H1 (cell line): ENCODE measurements around the gene FAM227B. TPM values are rescaled to one million over a fixed set of nuclear protein-coding genes. Genes with fewer than 3 reads are reported as not detected.

Experiments used
- CTCF ChIA-PET: fragments of 300-600 bp; sonication (Branson Sonifier 250); formaldehyde crosslinking; loops from one replicate; lab custom pipeline; 2021; ENCODE audit not compliant: partially characterized antibody; lab: Charles Lee
- POLR2A ChIA-PET: fragments of 300-600 bp; sonication (Branson Sonifier 250); formaldehyde crosslinking; loops from one replicate; lab custom pipeline; 2021; ENCODE audit warnings: inconsistent platforms; ENCODE audit not compliant: partially characterized antibody; lab: Charles Lee
- DNase-seq, 2 experiments: peaks; one replicate each; pipeline versions ENCODE4 v3.0.0 to v3.0.0-alpha.2; 2010 to 2022; ENCODE audit warnings: low spot score in 2 of 2, low read depth in 1 of 2, mixed read lengths in 1 of 2
- FAIRE-seq: peaks from 2 replicates; lab custom pipeline; 2011; peaks lifted over from hg19 to GRCh38; lab: Jason Lieb, UNC
- H2AFZ ChIP-seq: 2 replicates; pipeline ENCODE4 v1.8.1; 2012; ENCODE audit warnings: low read length, inconsistent platforms
- H2AK5ac ChIP-seq: 2 replicates; pipeline ENCODE4 v1.6.1; 2013; ENCODE audit warnings: low read depth, low read length
- H2BK120ac ChIP-seq: replicated peaks from 2 replicates; pipeline ENCODE3; 2013; ENCODE audit warnings: low read depth, low read length, inconsistent platforms
- H2BK12ac ChIP-seq: 2 replicates; pipeline ENCODE4 v1.6.1; 2013; ENCODE audit warnings: low read depth, low read length
- H2BK15ac ChIP-seq: 2 replicates; pipeline ENCODE4 v1.6.1; 2013; ENCODE audit warnings: low read length
- H2BK20ac ChIP-seq: 2 replicates; pipeline ENCODE4 v1.6.1; 2013; ENCODE audit warnings: low read length
- H2BK5ac ChIP-seq: 2 replicates; pipeline ENCODE4 v1.6.1; 2013; ENCODE audit warnings: low read depth, low read length
- H3K14ac ChIP-seq: 2 replicates; pipeline ENCODE4 v1.6.1; 2013; ENCODE audit warnings: inconsistent platforms; ENCODE audit not compliant: insufficient read length
- H3K18ac ChIP-seq: 2 replicates; pipeline ENCODE4 v1.6.1; 2013; ENCODE audit warnings: low read length; ENCODE audit errors: extremely low read depth
- H3K23ac ChIP-seq: 2 replicates; pipeline ENCODE4 v1.6.1; 2013; ENCODE audit warnings: inconsistent platforms; ENCODE audit not compliant: insufficient read length
- H3K23me2 ChIP-seq: 2 replicates; pipeline ENCODE4 v1.6.1; 2013; ENCODE audit warnings: low read depth, low read length
- H3K27ac ChIP-seq: 2 replicates; pipeline ENCODE4 v1.6.1; 2011; ENCODE audit warnings: low read depth, low read length, inconsistent platforms
- H3K27me3 ChIP-seq, 4 experiments: replicated peaks in 1 of 4; 1 replicate in 1 of 4; 2 replicates in 3 of 4; pipeline versions ENCODE4 v1.6.1 to v1.8.1; 2011 to 2013; ENCODE audit warnings: low read length in 3 of 4, mild to moderate bottlenecking in 3 of 4, inconsistent platforms in 2 of 4, mixed read lengths in 2 of 4, moderate library complexity in 1 of 4; ENCODE audit not compliant: control insufficient read depth in 3 of 4, insufficient read depth in 3 of 4; ENCODE audit errors: extremely low read depth in 1 of 4
- H3K36me3 ChIP-seq, 4 experiments: 2 replicates each; pipeline versions ENCODE4 v1.6.1 to v1.8.1; 2011 to 2013; ENCODE audit warnings: mild to moderate bottlenecking in 4 of 4, low read length in 3 of 4, moderate library complexity in 2 of 4, control low read depth in 1 of 4, inconsistent platforms in 1 of 4; ENCODE audit not compliant: insufficient read depth in 4 of 4, control insufficient read depth in 2 of 4
- H3K4ac ChIP-seq: replicated peaks from 2 replicates; pipeline ENCODE3; 2013; ENCODE audit warnings: low read length, low read depth, mixed read lengths, inconsistent platforms; ENCODE audit not compliant: insufficient read length
- H3K4me1 ChIP-seq, 4 experiments: replicated peaks in 1 of 4; 1 replicate in 1 of 4; 2 replicates in 3 of 4; pipeline versions ENCODE4 v1.6.1 to v1.8.1; 2011 to 2013; ENCODE audit warnings: low read length in 3 of 4, inconsistent platforms in 2 of 4, mixed read lengths in 1 of 4; ENCODE audit not compliant: insufficient read depth in 4 of 4, control insufficient read depth in 3 of 4
- H3K4me2 ChIP-seq, 2 experiments: 2 replicates each; pipeline versions ENCODE4 v1.6.1 to v1.8.1; 2011 to 2013; ENCODE audit warnings: low read depth in 2 of 2, low read length in 2 of 2, control low read depth in 1 of 2, inconsistent platforms in 1 of 2, mild to moderate bottlenecking in 1 of 2; ENCODE audit not compliant: insufficient read depth in 1 of 2
- H3K4me3 ChIP-seq, 4 experiments: fragments of 200-600, 300-600 bp in 1 of 4; sonication (generic), shearing (Covaris generic), sonication (Bioruptor Twin) in 1 of 4; 2 replicates each; pipeline versions ENCODE4 v1.5.1 to v1.8.1; 2011 to 2016; ENCODE audit warnings: low read length in 4 of 4, low read depth in 3 of 4, control low read depth in 2 of 4, inconsistent platforms in 2 of 4, mild to moderate bottlenecking in 2 of 4, mixed read lengths in 1 of 4, moderate library complexity in 1 of 4; ENCODE audit not compliant: insufficient read depth in 2 of 4; ENCODE audit errors: extremely low read depth in 1 of 4
- H3K56ac ChIP-seq: replicated peaks from 2 replicates; pipeline ENCODE3; 2013; ENCODE audit warnings: low read depth, mild to moderate bottlenecking, mixed read lengths, low read length, inconsistent platforms; ENCODE audit not compliant: insufficient read length
- H3K79me1 ChIP-seq: 2 replicates; pipeline ENCODE4 v1.6.1; 2013; ENCODE audit warnings: low read depth, low read length, control low read depth
- H3K79me2 ChIP-seq, 2 experiments: 2 replicates each; pipeline versions ENCODE4 v1.6.1 to v1.8.1; 2012 to 2013; ENCODE audit warnings: low read length in 2 of 2, mild to moderate bottlenecking in 2 of 2, inconsistent platforms in 1 of 2; ENCODE audit not compliant: insufficient read depth in 2 of 2, control insufficient read depth in 1 of 2
- H3K9ac ChIP-seq, 4 experiments: replicated peaks in 1 of 4; 1 replicate in 1 of 4; 2 replicates in 3 of 4; pipeline versions ENCODE4 v1.6.1 to v1.8.1; 2011 to 2013; ENCODE audit warnings: low read depth in 3 of 4, low read length in 3 of 4, control low read depth in 2 of 4, mild to moderate bottlenecking in 2 of 4, moderate library complexity in 2 of 4, inconsistent platforms in 1 of 4; ENCODE audit errors: extremely low read depth in 1 of 4
- H3K9me3 ChIP-seq, 2 experiments: 2 replicates each; pipeline versions ENCODE4 v1.6.1 to v1.8.1; 2012 to 2013; ENCODE audit warnings: mild to moderate bottlenecking in 2 of 2, moderate library complexity in 2 of 2, control low read depth in 1 of 2, inconsistent platforms in 1 of 2, low read depth in 1 of 2, low read length in 1 of 2, mixed read lengths in 1 of 2; ENCODE audit not compliant: insufficient read depth in 2 of 2
- H4K20me1 ChIP-seq, 2 experiments: replicated peaks in 1 of 2; 2 replicates each; pipeline versions ENCODE3 to v1.8.1; 2011 to 2013; ENCODE audit warnings: inconsistent platforms in 2 of 2, low read length in 2 of 2, mild to moderate bottlenecking in 1 of 2; ENCODE audit not compliant: insufficient read depth in 2 of 2, control insufficient read depth in 1 of 2
- H4K5ac ChIP-seq: 2 replicates; pipeline ENCODE4 v1.6.1; 2013; ENCODE audit warnings: low read length, low read depth, mixed read lengths, inconsistent platforms; ENCODE audit not compliant: insufficient read length
- H4K8ac ChIP-seq: 2 replicates; pipeline ENCODE4 v1.8.0; 2013; ENCODE audit warnings: mild to moderate bottlenecking, moderate library complexity, low read length, inconsistent platforms; ENCODE audit not compliant: insufficient read depth; ENCODE audit errors: extremely low read depth
- H4K91ac ChIP-seq: replicated peaks from 2 replicates; pipeline ENCODE3; 2013; ENCODE audit warnings: low read length, mixed read lengths, inconsistent platforms; ENCODE audit not compliant: insufficient read length
- ASH2L ChIP-seq: fragments of 200-600, 300-600 bp; sonication (generic); IDR thresholded peaks from one replicate; pipeline ENCODE4 v1.7.1; 2017; ENCODE audit warnings: low read length
- GABPA ChIP-seq: IDR thresholded peaks from 2 replicates; pipeline ENCODE4 v1.6.1; 2011; ENCODE audit warnings: mild to moderate bottlenecking, low read length, moderate library complexity, borderline replicate concordance; ENCODE audit not compliant: insufficient read depth
- KDM4A ChIP-seq: IDR thresholded peaks from one replicate; pipeline ENCODE4 v1.7.1; 2012; ENCODE audit warnings: low read depth, mild to moderate bottlenecking, moderate library complexity, low read length, inconsistent platforms; ENCODE audit not compliant: severe bottlenecking
- RBBP5 ChIP-seq: IDR thresholded peaks from 2 replicates; pipeline ENCODE4 v1.7.1; 2012; ENCODE audit warnings: low read depth, mild to moderate bottlenecking, inconsistent platforms, low read length, moderate library complexity, borderline replicate concordance
- SAP30 ChIP-seq: fragments of 300-600 bp; sonication (generic); IDR thresholded peaks from 2 replicates; pipeline ENCODE4 v1.7.1; 2012; ENCODE audit warnings: low read length, moderate library complexity, mild to moderate bottlenecking, inconsistent platforms; ENCODE audit not compliant: insufficient read depth, insufficient replicate concordance
- SIRT6 ChIP-seq: IDR thresholded peaks from one replicate; pipeline ENCODE4 v1.7.1; 2012; ENCODE audit warnings: low read length, inconsistent platforms
- SP2 ChIP-seq: IDR thresholded peaks from 2 replicates; pipeline ENCODE4 v1.6.1; 2012; ENCODE audit warnings: mild to moderate bottlenecking, low read length, inconsistent platforms
- SP4 ChIP-seq: IDR thresholded peaks from 2 replicates; pipeline ENCODE4 v1.6.1; 2012; ENCODE audit warnings: low read length, inconsistent platforms
- TAF7 ChIP-seq: optimal IDR thresholded peaks from 2 replicates; pipeline ENCODE3; 2011; ENCODE audit warnings: low read depth, mild to moderate bottlenecking, inconsistent platforms, low read length, moderate library complexity, borderline replicate concordance
- WGBS, 2 experiments: shearing (Covaris generic) in 1 of 2; methylation state at CpG; one replicate each; pipeline versions ENCODE4 v1.1.6 to v1.1.7; 2013 to 2015; ENCODE audit warnings: low lambda C conversion rate in 2 of 2, mixed read lengths in 2 of 2, inconsistent platforms in 1 of 2, low coverage in 1 of 2, missing lambda C conversion rate in 1 of 2; ENCODE audit not compliant: insufficient replicate concordance in 2 of 2, insufficient coverage in 1 of 2, insufficient read length in 1 of 2; ENCODE audit errors: extremely low coverage in 1 of 2, missing lambda C conversion rate in 1 of 2; 5-methylcytosine and 5-hydroxymethylcytosine counted together
- polyA plus RNA-seq, 7 experiments: library from polyadenylated mRNA; depleted of rRNA in 3 of 7; stranded (reverse) in 5 of 7; unstranded in 2 of 7; fragments of >200 nt in 5 of 7; fragments of 200-250 nt in 2 of 7; gene quantifications; 1 replicate in 5 of 7; 2 replicates in 1 of 7; 4 replicates in 1 of 7; pipeline versions ENCODE4 v1.2.1 to v1.2.3, GENCODE V29; 2011 to 2013; ENCODE audit warnings: missing spikeins in 2 of 7, mixed read lengths in 2 of 7
- total RNA-seq: library from RNA; stranded (reverse); fragmentation: NEBNext Ultra II Directional; extraction: Animal tissue kit (Norgen Biotek cat#: 25700); gene quantifications from 2 replicates; pipeline ENCODE4 v1.2.1, GENCODE V29; 2021

Gene FAM227B
- total and polyA plus RNA-seq, 2 of the 8 experiments (the other 6 are each of a cell fraction or from before 2014, with no cell fraction given): 4.0 to 6.5 TPM

DNA sequence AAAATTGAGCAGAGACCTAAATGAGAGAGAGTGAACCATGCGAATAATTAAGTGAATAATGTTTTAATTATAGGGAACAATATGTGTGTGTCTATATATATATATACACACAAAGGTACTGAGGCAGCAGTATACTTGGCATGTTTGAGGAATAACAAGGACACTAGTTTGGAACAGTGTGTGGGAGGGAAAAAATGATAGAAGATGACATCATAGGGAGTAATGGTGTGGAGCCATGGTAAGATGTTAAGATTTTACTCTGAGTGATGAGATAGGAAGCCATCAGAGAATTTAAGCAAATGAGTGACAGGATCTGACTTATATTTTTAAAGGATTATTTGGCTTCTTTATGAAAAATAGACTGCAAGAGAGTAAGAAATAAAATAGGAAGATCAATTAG lies 29.4 kb upstream of the FAM227B start:
- H3K79me1 ChIP-seq: no peaks in the 10 kb centered on the region
- H2BK15ac ChIP-seq: no peak overlapping the region
- no peak overlapping the region for H2BK5ac ChIP-seq
- H3K4ac ChIP-seq: no peak overlapping the region
- DNase-seq (no peak), FAIRE-seq (no peak)
- no peak overlapping the region for H3K56ac ChIP-seq
- no peak overlapping the region for H2BK12ac ChIP-seq
- H3K18ac ChIP-seq: no peak overlapping the region
- 89% methylated on average over 1 of the region's 1 CpG; no CpG with 5 or more reads in 1 of the 2 experiments for WGBS, 2 experiments
- no peak overlapping the region for H3K4me2 ChIP-seq
- no peak overlapping the region for H2BK20ac ChIP-seq
- H4K91ac ChIP-seq: no peak overlapping the region
- POLR2A ChIA-PET: no interaction called here
- no peak overlapping the region for H3K14ac ChIP-seq
- TF ChIP-seq GABPA: no peak
- no peak for TF ChIP-seq ASH2L
- TF ChIP-seq KDM4A: no peak
- TF ChIP-seq SIRT6: no peak
- no peak for TF ChIP-seq SAP30
- no peak for TF ChIP-seq TAF7
- no peak for TF ChIP-seq SP2
- no peak for TF ChIP-seq SP4
- TF ChIP-seq RBBP5: no peak
- H3K23ac ChIP-seq: no peak overlapping the region
- H3K23me2 ChIP-seq: no peaks in the 10 kb centered on the region
- no peaks in the 10 kb centered on the region for H4K20me1 ChIP-seq
- no peak overlapping the region for H2AFZ ChIP-seq
- H3K9me3 ChIP-seq: peaks cover 15 to 20% of the 10 kb centered on the region in 2 experiments
- H3K4me3 ChIP-seq: no peak overlapping the region
- no peaks in the 10 kb centered on the region for H3K4me1 ChIP-seq
- H3K9ac ChIP-seq: no peak overlapping the region
- H3K36me3 ChIP-seq: no peaks in the 10 kb centered on the region; a peak in 1 of 8 replicates
- H4K5ac ChIP-seq: no peak overlapping the region
- no peak overlapping the region for H4K8ac ChIP-seq
- H3K27me3 ChIP-seq: no peaks in the 10 kb centered on the region
- no peak overlapping the region for H2AK5ac ChIP-seq
- H2BK120ac ChIP-seq: no peak overlapping the region
- CTCF ChIA-PET: no interaction called here
- no peak overlapping the region for H3K27ac ChIP-seq
- no peaks in the 10 kb centered on the region for H3K79me2 ChIP-seq
